Measurements from ENCODE around the gene TMEM256. TPM values are rescaled to one million over a fixed set of nuclear protein-coding genes. Genes with fewer than 3 reads are reported as not detected.

Gene TMEM256
- total RNA-seq, 3 donors from 2014 or later: 51.9 to 85.1 (median 64.9) TPM

DNA sequence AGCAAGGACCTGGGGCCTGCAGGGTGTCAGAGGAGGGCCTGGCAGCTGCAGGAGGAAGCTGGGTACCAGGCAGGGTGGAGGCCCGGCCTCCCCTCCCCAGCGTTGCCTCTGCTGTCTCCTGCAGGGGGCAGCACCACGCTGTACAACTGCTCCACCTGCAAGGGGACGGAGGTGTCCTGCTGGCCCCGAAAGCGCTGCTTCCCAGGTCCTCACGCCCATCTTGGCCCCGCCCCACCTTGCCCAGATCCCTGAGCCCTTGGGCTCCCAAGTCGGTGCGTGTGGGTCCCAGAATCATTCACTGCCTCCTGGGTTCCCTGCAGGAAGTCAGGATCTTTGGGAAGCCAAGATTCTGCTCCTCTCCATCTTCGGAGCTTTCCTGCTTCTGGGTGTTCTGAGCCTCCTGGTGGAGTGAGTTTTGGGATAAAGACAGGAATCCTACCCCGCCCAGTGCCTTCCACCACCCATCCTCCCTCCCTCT, 47.8 kb downstream of the TMEM256 start:
- intact Hi-C loops (cut with DNase I, micrococcal nuclease): no loop called here
- peak; percentile 62 for ATAC-seq
- no peaks in the 10 kb centered on the region for H3K9me3 ChIP-seq
- H3K36me3 ChIP-seq (ENCODE audit: low read depth): peaks cover 2% of the 10 kb centered on the region
- peaks cover 19% of the 10 kb centered on the region for H3K4me1 ChIP-seq (ENCODE audit: low read depth)
- TF ChIP-seq, protein P1, sequence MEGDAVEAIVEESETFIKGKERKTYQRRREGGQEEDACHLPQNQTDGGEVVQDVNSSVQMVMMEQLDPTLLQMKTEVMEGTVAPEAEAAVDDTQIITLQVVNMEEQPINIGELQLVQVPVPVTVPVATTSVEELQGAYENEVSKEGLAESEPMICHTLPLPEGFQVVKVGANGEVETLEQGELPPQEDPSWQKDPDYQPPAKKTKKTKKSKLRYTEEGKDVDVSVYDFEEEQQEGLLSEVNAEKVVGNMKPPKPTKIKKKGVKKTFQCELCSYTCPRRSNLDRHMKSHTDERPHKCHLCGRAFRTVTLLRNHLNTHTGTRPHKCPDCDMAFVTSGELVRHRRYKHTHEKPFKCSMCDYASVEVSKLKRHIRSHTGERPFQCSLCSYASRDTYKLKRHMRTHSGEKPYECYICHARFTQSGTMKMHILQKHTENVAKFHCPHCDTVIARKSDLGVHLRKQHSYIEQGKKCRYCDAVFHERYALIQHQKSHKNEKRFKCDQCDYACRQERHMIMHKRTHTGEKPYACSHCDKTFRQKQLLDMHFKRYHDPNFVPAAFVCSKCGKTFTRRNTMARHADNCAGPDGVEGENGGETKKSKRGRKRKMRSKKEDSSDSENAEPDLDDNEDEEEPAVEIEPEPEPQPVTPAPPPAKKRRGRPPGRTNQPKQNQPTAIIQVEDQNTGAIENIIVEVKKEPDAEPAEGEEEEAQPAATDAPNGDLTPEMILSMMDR (IDR thresholded peaks at IDR 0.05): peak; percentile 72
- peak; percentile 90 to 94 (median 90) for DNase-seq
- H3K4me3 ChIP-seq: no peak overlapping the region

DNA sequence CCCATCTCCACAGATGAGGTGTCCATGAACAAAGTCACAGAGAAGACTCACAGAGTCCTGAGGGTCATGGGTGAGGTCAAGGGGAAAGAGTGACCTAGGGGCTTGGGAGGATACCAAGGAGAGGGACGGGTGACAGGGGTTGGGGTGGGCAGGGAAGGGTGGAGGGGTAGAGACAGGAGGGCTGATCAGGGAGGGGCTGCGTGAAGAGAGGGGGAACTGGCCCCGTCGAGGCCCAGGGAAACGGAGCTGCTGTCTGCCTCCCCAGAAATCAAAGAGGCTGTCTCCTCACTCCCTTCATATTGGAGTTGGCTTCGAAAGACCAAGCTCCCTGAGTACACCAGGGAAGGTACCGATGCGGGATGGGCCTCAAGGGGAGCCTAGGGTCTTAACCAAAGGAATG, 48.3 kb downstream of the TMEM256 start:
- Histone ChIP-seq H3K4me3 (no peak overlapping the region), H3K36me3 (ENCODE audit: low read depth) (peaks cover 2% of the 10 kb centered on the region), H3K9me3 (no peaks in the 10 kb centered on the region), H3K4me1 (ENCODE audit: low read depth) (peaks cover 19% of the 10 kb centered on the region)
- DNase-seq (no peak), ATAC-seq (no peak)
- TF ChIP-seq, protein P1 (IDR thresholded peaks at IDR 0.05): no peak
- intact Hi-C loops (cut with DNase I, micrococcal nuclease): no loop called here

DNA sequence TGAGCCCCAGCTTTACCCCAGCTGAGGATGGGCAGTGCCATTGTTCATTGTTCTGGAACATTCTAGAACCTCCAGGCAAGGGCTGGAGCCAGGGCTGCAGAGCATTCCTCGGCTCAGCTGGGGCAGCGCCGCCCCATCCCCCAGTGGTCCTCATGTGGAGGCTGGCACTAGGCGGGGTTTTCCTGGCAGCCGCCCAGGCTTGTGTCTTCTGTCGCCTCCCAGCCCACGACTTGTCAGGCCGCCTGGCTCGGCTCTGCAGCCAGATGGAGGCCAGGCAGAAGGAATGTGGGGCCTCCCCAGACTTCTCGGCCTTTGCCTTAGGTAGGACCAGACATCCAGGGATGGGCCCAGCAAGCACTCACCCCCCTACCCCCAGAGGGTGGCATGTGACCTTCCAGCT, 48.8 kb downstream of the TMEM256 start, which contains the start of gene TMEM95:
Gene TMEM95, plus strand, starts transcription at position 104 of the 400 bp plus-strand sequence. Its CDS starts 49 bp downstream, at position 153.
- ATAC-seq (no peak), DNase-seq (peak in 2 of 3 donors; percentile 41 to 62)
- H3K36me3 ChIP-seq (ENCODE audit: low read depth): peaks cover 2% of the 10 kb centered on the region
- intact Hi-C loops (cut with DNase I, micrococcal nuclease): no loop called here
- TF ChIP-seq, protein P1 (IDR thresholded peaks at IDR 0.05): no peak
- no peak within 1 kb of the TSS for H3K4me3 ChIP-seq
- peaks cover 23% of the 10 kb centered on the region for H3K4me1 ChIP-seq (ENCODE audit: low read depth)
- H3K9me3 ChIP-seq: no peaks in the 10 kb centered on the region

DNA sequence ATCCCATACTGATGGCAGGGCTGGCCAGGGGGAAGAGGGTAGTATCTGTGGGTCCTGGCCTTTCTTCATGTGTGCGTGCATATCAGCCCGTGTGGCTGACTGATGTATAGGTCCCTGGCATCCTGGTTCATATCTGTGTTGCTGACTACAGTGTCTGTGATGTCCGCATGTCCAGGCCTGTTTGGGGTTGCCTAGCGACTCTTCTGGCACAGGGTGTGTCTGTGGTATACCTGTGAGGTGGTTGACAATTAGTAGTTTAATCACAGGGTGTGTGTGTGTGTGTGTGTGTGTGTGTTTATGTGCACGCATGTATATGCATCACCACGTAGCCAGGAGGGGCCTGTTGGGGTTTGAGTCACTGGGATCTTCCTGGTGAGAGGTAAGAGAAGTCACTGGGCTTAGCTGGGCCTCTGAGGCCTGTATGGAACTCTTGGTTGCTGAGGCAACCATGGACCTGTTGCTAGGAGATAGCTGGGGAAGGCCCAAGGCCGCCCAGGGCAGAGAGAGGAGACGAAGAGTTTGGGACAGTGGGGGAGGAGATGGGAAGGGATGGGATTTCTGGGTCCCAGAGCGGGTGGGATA, 49.5 kb downstream of the TMEM256 start:
- Histone ChIP-seq H3K4me3 (no peak overlapping the region), H3K36me3 (ENCODE audit: low read depth) (peaks cover 2% of the 10 kb centered on the region), H3K9me3 (no peaks in the 10 kb centered on the region), H3K4me1 (ENCODE audit: low read depth) (peaks cover 27% of the 10 kb centered on the region)
- TF ChIP-seq, protein P1 (IDR thresholded peaks at IDR 0.05): no peak
- peak; percentile 1 for ATAC-seq
- DNase-seq: peak in 1 of 3 donors; percentile 21
- intact Hi-C loops (cut with DNase I, micrococcal nuclease): no loop called here

Other genes with a start within 250 kb of the TMEM256 start
- gene ASGR1, start 224.7 kb downstream of the TMEM256 start, total RNA-seq: 1 to 10 TPM in 2 of 3 donors, under 1 TPM in 1; 0.35 to 1.6 (median 1.2) TPM
- gene DLG4, start 184.3 kb downstream of the TMEM256 start, total RNA-seq: 10 to 100 TPM in 1 of 3 donors, 1 to 10 TPM in 2; 4.1 to 34.5 (median 6.6) TPM
- gene ACADVL, start 184.2 kb downstream of the TMEM256 start, total RNA-seq: 1,000 to 10,000 TPM in 1 of 3 donors, 100 to 1,000 TPM in 2; 729 to 1,007 (median 804) TPM
- gene DVL2, start 169.6 kb downstream of the TMEM256 start, total RNA-seq: 10 to 100 TPM; 33.4 to 52.0 (median 36.0) TPM
- 10 to 100 TPM; 36.0 to 49.8 (median 36.8) TPM for gene PHF23, start 164.6 kb downstream of the TMEM256 start, total RNA-seq
- 100 to 1,000 TPM; 424 to 499 (median 484) TPM for gene GABARAP, start 161.6 kb downstream of the TMEM256 start, total RNA-seq
- 100 to 1,000 TPM; 117 to 123 (median 117) TPM for gene CTDNEP1, start 152.4 kb downstream of the TMEM256 start, total RNA-seq
- gene ELP5, start 151.9 kb downstream of the TMEM256 start, total RNA-seq: 10 to 100 TPM; 34.9 to 45.6 (median 42.2) TPM
- 1,000 to 10,000 TPM in 1 of 3 donors, 100 to 1,000 TPM in 2; 586 to 1,244 (median 934) TPM for gene CLDN7, start 141.6 kb downstream of the TMEM256 start, total RNA-seq
- 10 to 100 TPM in 1 of 3 donors, 1 to 10 TPM in 2; 5.3 to 78.2 (median 6.1) TPM for gene SLC2A4, start 122.4 kb downstream of the TMEM256 start, total RNA-seq
- gene YBX2, start 109.5 kb downstream of the TMEM256 start, total RNA-seq: 10 to 100 TPM; 17.9 to 71.4 (median 37.8) TPM
- 100 to 1,000 TPM; 281 to 492 (median 313) TPM for gene EIF5A, start 96.5 kb downstream of the TMEM256 start, total RNA-seq
- 10 to 100 TPM; 68.1 to 89.8 (median 83.2) TPM for gene GPS2, start 88.7 kb downstream of the TMEM256 start, total RNA-seq
- 10 to 100 TPM; 39.0 to 59.1 (median 44.9) TPM for gene NEURL4, start 74.8 kb downstream of the TMEM256 start, total RNA-seq
- gene ACAP1, start 67.6 kb downstream of the TMEM256 start, total RNA-seq: 10 to 100 TPM in 2 of 3 donors, 1 to 10 TPM in 1; 9.2 to 16.5 (median 11.2) TPM
- 10 to 100 TPM in 1 of 3 donors, 1 to 10 TPM in 2; 8.2 to 10.3 (median 8.5) TPM for gene KCTD11, start 51.9 kb downstream of the TMEM256 start, total RNA-seq
- under 1 TPM in 1 of 3 donors, not detected in 2; 0.26 TPM for gene TMEM95, start 48.9 kb downstream of the TMEM256 start, total RNA-seq
- 10 to 100 TPM; 16.4 to 29.5 (median 20.7) TPM for gene TNK1, start 23.0 kb downstream of the TMEM256 start, total RNA-seq
- 10 to 100 TPM in 2 of 3 donors, 1 to 10 TPM in 1; 5.5 to 21.6 (median 16.4) TPM for gene PLSCR3, start 9.6 kb downstream of the TMEM256 start, total RNA-seq
- 10 to 100 TPM in 1 of 3 donors, 1 to 10 TPM in 2; 2.9 to 38.0 (median 6.7) TPM for gene NLGN2, start 3.7 kb upstream of the TMEM256 start, total RNA-seq
- gene SPEM1, start 16.2 kb upstream of the TMEM256 start, total RNA-seq: not detected
- gene SPEM2, start 21.5 kb upstream of the TMEM256 start, total RNA-seq: not detected
- not detected for gene SPEM3, start 24.8 kb upstream of the TMEM256 start, total RNA-seq
- 10 to 100 TPM in 2 of 3 donors, 1 to 10 TPM in 1; 8.8 to 22.5 (median 16.4) TPM for gene TMEM102, start 31.3 kb upstream of the TMEM256 start, total RNA-seq
- 1 to 10 TPM; 1.4 to 3.0 (median 2.2) TPM for gene FGF11, start 35.4 kb upstream of the TMEM256 start, total RNA-seq
- 1 to 10 TPM; 6.0 to 8.3 (median 7.7) TPM for gene CHRNB1, start 41.0 kb upstream of the TMEM256 start, total RNA-seq
- gene ZBTB4, start 75.5 kb upstream of the TMEM256 start, total RNA-seq: 10 to 100 TPM; 16.6 to 93.9 (median 18.5) TPM
- not detected for gene SLC35G6, start 77.3 kb upstream of the TMEM256 start, total RNA-seq
- gene POLR2A, start 80.3 kb upstream of the TMEM256 start, total RNA-seq: 100 to 1,000 TPM; 101 to 124 (median 118) TPM
- 10 to 100 TPM; 11.6 to 69.4 (median 15.8) TPM for gene TNFSF12, start 145.0 kb upstream of the TMEM256 start, total RNA-seq
- 10 to 100 TPM; 41.0 to 74.6 (median 73.3) TPM for gene TNFSF13, start 154.7 kb upstream of the TMEM256 start, total RNA-seq
- 10 to 100 TPM; 27.9 to 60.2 (median 37.7) TPM for gene SENP3, start 157.8 kb upstream of the TMEM256 start, total RNA-seq
- gene CD68, start 175.5 kb upstream of the TMEM256 start, total RNA-seq: 10 to 100 TPM; 41.4 to 91.9 (median 50.7) TPM
- gene MPDU1, start 179.8 kb upstream of the TMEM256 start, total RNA-seq: 100 to 1,000 TPM in 1 of 3 donors, 10 to 100 TPM in 2; 55.2 to 101 (median 94.5) TPM
- gene SOX15, start 186.0 kb upstream of the TMEM256 start, total RNA-seq: 1 to 10 TPM in 1 of 3 donors, under 1 TPM in 2; 0.38 to 4.4 (median 0.41) TPM
- 10 to 100 TPM; 23.0 to 53.3 (median 28.1) TPM for gene FXR2, start 210.8 kb upstream of the TMEM256 start, total RNA-seq
- 100 to 1,000 TPM in 1 of 3 donors, 10 to 100 TPM in 2; 49.1 to 104 (median 76.9) TPM for gene SAT2, start 223.7 kb upstream of the TMEM256 start, total RNA-seq
- gene SHBG, start 226.0 kb upstream of the TMEM256 start, total RNA-seq: under 1 TPM in 2 of 3 donors, not detected in 1; 0.25 to 0.89 TPM
- gene ATP1B2, start 246.8 kb upstream of the TMEM256 start, total RNA-seq: 1 to 10 TPM in 1 of 3 donors, under 1 TPM in 2; 0.41 to 8.7 (median 0.67) TPM